B cell (primary cell): ENCODE results near the gene USP9X. TPM values are rescaled to one million over a fixed set of nuclear protein-coding genes. Genes with fewer than 3 reads are reported as not detected.

Experiments
- ATAC-seq: fragments of 200-7000 bp; cut with Tn5 transposase; one replicate; pipeline ENCODE4 v1.10.0; 2021; ENCODE audit warnings: low read depth, mild to moderate bottlenecking, moderate number of reproducible peaks, moderate library complexity
- CTCF ChIA-PET: fragments of 350-600 bp; sonication (Branson Sonifier 250); formaldehyde crosslinking; loops from one replicate; lab custom pipeline; 2021; ENCODE audit warnings: antibody characterized with exemption, inconsistent platforms; lab: Charles Lee
- POLR2A ChIA-PET: fragments of 350-600 bp; sonication (Branson Sonifier 250); formaldehyde crosslinking; loops from one replicate; lab custom pipeline; 2021; ENCODE audit warnings: antibody characterized with exemption; lab: Charles Lee
- DNase-seq: peaks from one replicate; pipeline ENCODE4 v3.0.0; 2013
- H2AFZ ChIP-seq: 2 replicates; pipeline ENCODE4 v1.6.1; 2012; ENCODE audit warnings: mild to moderate bottlenecking, low read depth, low read length; ENCODE audit not compliant: insufficient read depth, poor library complexity, severe bottlenecking
- H3K27ac ChIP-seq, 2 donors: 1 replicate in 1 of 2; 2 replicates in 1 of 2; pipeline ENCODE4 v1.5.1; 2012 to 2013; ENCODE audit warnings: low read length in 2 of 2, mild to moderate bottlenecking in 2 of 2, moderate library complexity in 1 of 2
- H3K27me3 ChIP-seq, 4 experiments: fragments of 200-600 bp in 1 of 4; sonication (generic) in 1 of 4; replicated peaks in 1 of 4; 1 replicate in 2 of 4; 2 replicates in 2 of 4; pipeline versions ENCODE4 v1.6.1 to v1.7.0; 2013 to 2016; ENCODE audit warnings: low read length in 3 of 4, mild to moderate bottlenecking in 2 of 4, mixed read lengths in 1 of 4, moderate library complexity in 1 of 4; ENCODE audit not compliant: insufficient read depth in 4 of 4, control insufficient read depth in 3 of 4; ENCODE audit errors: control extremely low read depth in 1 of 4
- H3K36me3 ChIP-seq, 2 experiments: replicated peaks in 1 of 2; 1 replicate in 1 of 2; 2 replicates in 1 of 2; pipeline versions ENCODE4 v1.6.1 to v1.7.1; 2013; ENCODE audit warnings: low read length in 1 of 2; ENCODE audit not compliant: insufficient read depth in 2 of 2, control insufficient read depth in 1 of 2; ENCODE audit errors: control extremely low read depth in 1 of 2, extremely low read depth in 1 of 2
- H3K4me1 ChIP-seq, 2 donors: fragments of 200-600 bp in 1 of 2; sonication (generic) in 1 of 2; 1 replicate in 1 of 2; 2 replicates in 1 of 2; pipeline versions ENCODE4 v1.5.1 to v1.6.1; 2013 to 2017; ENCODE audit warnings: low read length in 2 of 2; ENCODE audit not compliant: control insufficient read depth in 2 of 2, insufficient read depth in 2 of 2
- H3K4me2 ChIP-seq: replicated peaks from 2 replicates; pipeline ENCODE3; 2012; ENCODE audit warnings: mild to moderate bottlenecking, low read depth, low read length; ENCODE audit not compliant: poor library complexity, severe bottlenecking
- H3K4me3 ChIP-seq, 5 experiments: fragments of 200-600 bp in 1 of 5; sonication (generic) in 1 of 5; 1 replicate in 3 of 5; 2 replicates in 2 of 5; pipeline versions ENCODE4 v1.5.1 to v1.7.0; 2011 to 2016; ENCODE audit warnings: low read length in 4 of 5, mild to moderate bottlenecking in 4 of 5, low read depth in 2 of 5, control low read depth in 1 of 5, moderate library complexity in 1 of 5; ENCODE audit not compliant: insufficient read depth in 1 of 5; ENCODE audit errors: control extremely low read depth in 1 of 5, extremely low read depth in 1 of 5
- H3K79me2 ChIP-seq: fragments of 200-600 bp; sonication (generic); one replicate; pipeline ENCODE4 v1.6.0; 2016; ENCODE audit warnings: low read length; ENCODE audit not compliant: control insufficient read depth, insufficient read depth
- H3K9ac ChIP-seq: fragments of 200-600 bp; sonication (generic); 2 replicates; pipeline ENCODE4 v1.6.1; 2017; ENCODE audit warnings: mild to moderate bottlenecking, low read length, moderate library complexity
- H3K9me3 ChIP-seq, 3 donors: one replicate each; pipeline versions ENCODE4 v1.6.1 to v1.7.1; 2013; ENCODE audit warnings: low read length in 2 of 3; ENCODE audit not compliant: control insufficient read depth in 2 of 3, insufficient read depth in 1 of 3; ENCODE audit errors: control extremely low read depth in 1 of 3
- H4K20me1 ChIP-seq: 2 replicates; pipeline ENCODE4 v1.6.0; 2012; ENCODE audit warnings: mild to moderate bottlenecking, low read length; ENCODE audit not compliant: insufficient read depth, control insufficient read depth, poor library complexity, severe bottlenecking
- H3K27ac Mint-ChIP-seq: one replicate; pipeline ENCODE4 v1.8.0; 2021; ENCODE audit warnings: mixed read lengths
- H3K27me3 Mint-ChIP-seq: one replicate; pipeline ENCODE4 v1.8.0; 2021; ENCODE audit warnings: mixed read lengths
- H3K4me1 Mint-ChIP-seq: one replicate; pipeline ENCODE4 v1.8.0; 2021; ENCODE audit warnings: mixed read lengths
- H3K4me3 Mint-ChIP-seq: one replicate; pipeline ENCODE4 v1.8.0; 2021; ENCODE audit warnings: mixed read lengths
- H3K9me3 Mint-ChIP-seq: one replicate; pipeline ENCODE4 v1.8.0; 2022; ENCODE audit warnings: mixed read lengths; ENCODE audit not compliant: insufficient read depth
- CTCF ChIP-seq: fragments of 200-600 bp; IDR thresholded peaks from one replicate; pipeline ENCODE4 v1.8.0; 2022; ENCODE audit warnings: antibody characterized with exemption, mild to moderate bottlenecking
- EZH2 ChIP-seq: IDR thresholded peaks from 2 replicates; pipeline ENCODE4 v1.6.1; 2012; ENCODE audit warnings: borderline replicate concordance, low read depth, mild to moderate bottlenecking, moderate library complexity, low read length; ENCODE audit not compliant: insufficient read depth, poor library complexity, severe bottlenecking
- WGBS: methylation state at CpG from one replicate; pipeline ENCODE4 v1.1.5; 2013; ENCODE audit warnings: missing lambda C conversion rate; ENCODE audit not compliant: insufficient coverage; 5-methylcytosine and 5-hydroxymethylcytosine counted together
- intact Hi-C: fragments of 100-400 bp; cut with micrococcal nuclease; formaldehyde crosslinking; loops from one replicate; pipeline ENCODE4 v1.10.0; 2022
- polyA plus RNA-seq: library from polyadenylated mRNA; depleted of rRNA; stranded (reverse); fragments of >200 nt; gene quantifications from 2 replicates; pipeline ENCODE4 v1.2.3, GENCODE V29; 2012
- total RNA-seq, 2 donors: library from RNA; stranded (reverse); fragments of 120-200 nt in 1 of 2; gene quantifications; 1 replicate in 1 of 2; 2 replicates in 1 of 2; pipeline versions ENCODE4 v1.2.3 to v1.2.4, GENCODE V29; 2013 to 2022

Gene USP9X
- total and polyA plus RNA-seq, 2 donors (not counting 1 experiment from before 2014, with no cell fraction given) = 9.6 to 87.6 TPM

GRCh38 chrX:41131766-41132165 lies 46.5 kb downstream of the USP9X start:
- H3K36me3 ChIP-seq = peaks cover 1 to 29% of the 10 kb centered on the region in 2 experiments
- WGBS = no CpG with 5 or more reads among the region's 1 CpG
- ATAC-seq (no peak), DNase-seq (no peak)
- no peak overlapping the region for H2AFZ ChIP-seq
- H3K27me3 Mint-ChIP-seq = no peaks in the 10 kb centered on the region
- no peak overlapping the region for H3K4me2 ChIP-seq
- intact Hi-C loops = no loop called here
- H3K4me1 ChIP-seq = peaks cover 2 to 4% of the 10 kb centered on the region in 2 donors
- H3K9me3 Mint-ChIP-seq = no peaks in the 10 kb centered on the region
- H3K4me3 Mint-ChIP-seq = no peak overlapping the region
- TF ChIP-seq CTCF = no peak
- no peak for TF ChIP-seq EZH2
- ChIA-PET CTCF (interaction anchor here (1.3 kb wide), 1 partner anchor 254 kb away, joined by 3 read pairs; no protein-coding TSS in a partner anchor), POLR2A (no interaction called here)
- peaks cover 15% of the 10 kb centered on the region for H3K4me1 Mint-ChIP-seq
- no peaks in the 10 kb centered on the region for H3K9me3 ChIP-seq
- no peak overlapping the region for H3K27ac ChIP-seq
- peaks cover 29% of the 10 kb centered on the region for H4K20me1 ChIP-seq
- H3K27ac Mint-ChIP-seq = no peak overlapping the region
- peaks cover 14% of the 10 kb centered on the region for H3K79me2 ChIP-seq
- no peak overlapping the region for H3K9ac ChIP-seq
- H3K4me3 ChIP-seq = no peak overlapping the region
- no peaks in the 10 kb centered on the region for H3K27me3 ChIP-seq

- H3K9me3 Mint-ChIP-seq = no peaks in the 10 kb centered on the region
- H3K4me1 ChIP-seq = no peaks in the 10 kb centered on the region
- H3K4me3 ChIP-seq = no peak overlapping the region
- H3K27ac ChIP-seq = no peak overlapping the region
- ChIA-PET POLR2A (no interaction called here), CTCF (no interaction called here)
- TF ChIP-seq CTCF (no peak), EZH2 (no peak)
- intact Hi-C loops = no loop called here
- WGBS = no CpG with 5 or more reads among the region's 6 CpGs
- H3K9ac ChIP-seq = no peak overlapping the region
- no peak overlapping the region for H3K27ac Mint-ChIP-seq
- H3K4me1 Mint-ChIP-seq = peaks cover 3% of the 10 kb centered on the region
- H3K27me3 Mint-ChIP-seq = no peaks in the 10 kb centered on the region
- H3K27me3 ChIP-seq = no peaks in the 10 kb centered on the region
- ATAC-seq = no peak
- no peak for DNase-seq
- H3K4me3 Mint-ChIP-seq = no peak overlapping the region
- H4K20me1 ChIP-seq = peaks cover 27% of the 10 kb centered on the region
- peaks cover 0 to 32% of the 10 kb centered on the region in 2 experiments for H3K36me3 ChIP-seq
- H3K9me3 ChIP-seq = no peaks in the 10 kb centered on the region
- H2AFZ ChIP-seq = no peak overlapping the region
- no peak overlapping the region for H3K4me2 ChIP-seq
- H3K79me2 ChIP-seq = peaks cover 7% of the 10 kb centered on the region
These were observed 48.3 kb downstream of the USP9X start for GRCh38 chrX:41133551-41133950.
